ENCODE results near the gene LSM3.

DNA sequence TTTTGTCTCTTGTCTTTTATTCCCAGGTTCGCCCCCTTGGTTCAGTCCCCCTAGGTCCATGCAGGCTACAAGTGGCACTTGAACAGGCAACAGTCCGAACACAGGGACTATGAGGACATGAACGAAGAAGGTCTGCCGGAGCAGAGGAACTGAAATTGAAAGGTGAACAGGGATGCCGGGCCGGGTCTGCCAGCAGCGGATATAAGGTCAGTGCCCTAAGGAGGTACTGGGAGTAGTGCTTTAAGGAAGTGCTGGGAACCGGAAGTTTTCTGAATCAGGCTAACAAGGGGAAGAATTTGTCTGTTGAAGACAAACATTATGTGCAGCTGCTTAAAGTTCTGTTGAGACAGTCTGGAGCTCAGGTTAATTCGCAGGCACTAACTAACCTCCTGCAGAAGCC, 46.8 kb downstream of the LSM3 start:
- TF ChIP-seq, protein P1, sequence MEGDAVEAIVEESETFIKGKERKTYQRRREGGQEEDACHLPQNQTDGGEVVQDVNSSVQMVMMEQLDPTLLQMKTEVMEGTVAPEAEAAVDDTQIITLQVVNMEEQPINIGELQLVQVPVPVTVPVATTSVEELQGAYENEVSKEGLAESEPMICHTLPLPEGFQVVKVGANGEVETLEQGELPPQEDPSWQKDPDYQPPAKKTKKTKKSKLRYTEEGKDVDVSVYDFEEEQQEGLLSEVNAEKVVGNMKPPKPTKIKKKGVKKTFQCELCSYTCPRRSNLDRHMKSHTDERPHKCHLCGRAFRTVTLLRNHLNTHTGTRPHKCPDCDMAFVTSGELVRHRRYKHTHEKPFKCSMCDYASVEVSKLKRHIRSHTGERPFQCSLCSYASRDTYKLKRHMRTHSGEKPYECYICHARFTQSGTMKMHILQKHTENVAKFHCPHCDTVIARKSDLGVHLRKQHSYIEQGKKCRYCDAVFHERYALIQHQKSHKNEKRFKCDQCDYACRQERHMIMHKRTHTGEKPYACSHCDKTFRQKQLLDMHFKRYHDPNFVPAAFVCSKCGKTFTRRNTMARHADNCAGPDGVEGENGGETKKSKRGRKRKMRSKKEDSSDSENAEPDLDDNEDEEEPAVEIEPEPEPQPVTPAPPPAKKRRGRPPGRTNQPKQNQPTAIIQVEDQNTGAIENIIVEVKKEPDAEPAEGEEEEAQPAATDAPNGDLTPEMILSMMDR (IDR thresholded peaks at IDR 0.05), result no peak
- TF ChIP-seq POLR2A (IDR thresholded peaks at IDR 0.05), result no peak
- no peak for TF ChIP-seq POLR2AphosphoS5 (IDR thresholded peaks at IDR 0.05)

Data from sigmoid colon (tissue), 4 donors.